NCI-H446 (cell line): Measurements from ENCODE around the gene NFKB1.

Source experiments
- DNase-seq, 2 experiments: peaks; one replicate each; lab custom pipeline; 2025; lab: John Stamatoyannopoulos, UW

NFKB1 gene

DNA sequence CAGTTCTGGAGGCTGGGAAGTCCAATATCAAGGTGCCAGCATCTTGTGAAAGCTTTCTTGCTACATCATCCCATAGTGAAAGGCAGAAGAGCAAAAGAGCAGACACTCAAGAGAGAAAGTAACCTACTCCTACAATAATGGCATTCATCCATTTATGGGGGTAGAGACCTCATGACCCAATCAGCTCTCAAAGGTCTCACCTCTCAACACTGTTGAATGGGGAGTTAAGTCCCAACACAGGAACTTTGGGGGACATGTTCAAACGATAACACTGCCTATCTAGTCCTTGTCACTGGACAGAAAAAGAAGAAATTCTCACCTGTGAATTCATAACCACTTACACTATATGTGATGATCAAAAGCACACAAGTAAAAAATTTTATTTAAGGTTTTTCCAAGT, 6.6 kb upstream of the NFKB1 start:
- no peak for DNase-seq

DNA sequence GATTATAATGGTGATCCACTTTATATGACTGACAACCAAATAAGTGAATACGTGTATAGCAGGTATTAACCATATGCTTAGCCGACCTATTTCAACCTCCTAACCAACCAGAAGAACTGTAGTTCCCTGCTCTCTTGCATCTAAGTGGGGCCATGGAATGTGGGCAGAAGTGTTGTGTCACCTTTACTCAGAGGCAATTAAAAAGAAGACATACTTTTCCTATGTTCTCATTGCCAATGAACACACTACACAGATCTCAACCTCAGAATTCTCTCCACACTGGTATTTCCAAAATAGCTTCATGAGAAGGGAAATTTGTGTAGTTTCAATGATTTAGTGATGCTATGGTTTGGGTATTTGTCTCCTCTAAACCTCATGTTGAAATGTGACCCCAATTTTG, 3.2 kb upstream of the NFKB1 start:
- no peak for DNase-seq

DNA sequence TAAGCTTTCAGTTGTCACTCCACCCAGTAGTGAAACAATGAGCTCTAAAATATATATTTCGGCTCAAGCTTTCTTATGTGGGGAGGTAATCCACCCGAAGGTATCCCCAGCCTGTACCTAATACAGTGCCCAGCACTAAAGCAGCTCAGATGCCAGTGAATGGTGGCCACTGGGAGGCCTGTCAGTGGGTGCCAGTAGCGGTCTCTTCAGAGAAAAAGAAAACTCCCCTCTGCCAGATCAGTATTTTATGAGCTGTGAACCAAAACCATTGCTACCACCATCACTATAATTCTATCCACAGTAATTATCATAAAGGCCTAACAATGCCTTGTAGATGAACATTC, 835 bp upstream of the NFKB1 start:
- DNase-seq, result no peak

DNA sequence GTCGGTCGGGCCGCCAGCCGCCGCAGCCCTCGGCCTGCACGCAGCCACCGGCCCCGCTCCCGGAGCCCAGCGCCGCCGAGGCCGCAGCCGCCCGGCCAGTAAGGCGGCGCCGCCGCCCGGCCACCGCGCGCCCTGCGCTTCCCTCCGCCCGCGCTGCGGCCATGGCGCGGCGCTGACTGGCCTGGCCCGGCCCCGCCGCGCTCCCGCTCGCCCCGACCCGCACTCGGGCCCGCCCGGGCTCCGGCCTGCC, 213 bp downstream of the NFKB1 start:
- DNase-seq, result peak in 1 of 2 experiments; percentile 58

DNA sequence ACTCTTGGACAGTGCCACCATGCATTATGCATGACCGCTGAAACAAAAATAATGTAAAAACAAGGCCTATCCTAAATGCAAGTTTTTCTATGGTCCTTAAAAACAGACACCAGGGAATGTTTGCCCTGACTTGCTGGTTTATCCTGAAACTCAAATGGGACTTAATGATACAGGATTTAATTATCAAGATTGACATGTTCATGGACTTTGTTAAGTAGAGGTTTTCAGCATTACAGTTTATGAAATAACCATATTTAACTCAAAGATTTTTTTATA, 1.3 kb downstream of the NFKB1 start:
- no peak for DNase-seq

DNA sequence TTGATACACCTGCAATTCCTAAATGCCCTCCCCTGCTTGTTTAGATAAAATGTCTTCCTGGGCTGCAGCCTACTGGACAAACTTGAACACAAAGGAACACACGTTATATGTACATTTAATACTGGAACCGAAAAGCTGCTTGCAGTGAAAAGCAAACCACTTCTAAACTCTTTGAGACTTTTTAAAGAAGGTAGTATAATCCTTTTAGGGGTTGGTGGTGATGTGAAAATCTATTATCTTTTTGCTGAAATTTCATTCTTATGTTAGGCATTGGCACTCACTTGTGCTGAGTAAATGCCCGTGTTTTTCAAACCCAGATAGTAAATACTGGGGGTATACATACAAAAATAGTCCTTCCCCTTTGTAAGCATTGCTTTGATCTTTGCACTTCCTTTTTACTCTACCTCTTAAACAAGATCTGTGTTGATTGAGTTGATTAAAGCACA, 2.2 kb downstream of the NFKB1 start:
- DNase-seq, result peak in 1 of 2 experiments; percentile 3

DNA sequence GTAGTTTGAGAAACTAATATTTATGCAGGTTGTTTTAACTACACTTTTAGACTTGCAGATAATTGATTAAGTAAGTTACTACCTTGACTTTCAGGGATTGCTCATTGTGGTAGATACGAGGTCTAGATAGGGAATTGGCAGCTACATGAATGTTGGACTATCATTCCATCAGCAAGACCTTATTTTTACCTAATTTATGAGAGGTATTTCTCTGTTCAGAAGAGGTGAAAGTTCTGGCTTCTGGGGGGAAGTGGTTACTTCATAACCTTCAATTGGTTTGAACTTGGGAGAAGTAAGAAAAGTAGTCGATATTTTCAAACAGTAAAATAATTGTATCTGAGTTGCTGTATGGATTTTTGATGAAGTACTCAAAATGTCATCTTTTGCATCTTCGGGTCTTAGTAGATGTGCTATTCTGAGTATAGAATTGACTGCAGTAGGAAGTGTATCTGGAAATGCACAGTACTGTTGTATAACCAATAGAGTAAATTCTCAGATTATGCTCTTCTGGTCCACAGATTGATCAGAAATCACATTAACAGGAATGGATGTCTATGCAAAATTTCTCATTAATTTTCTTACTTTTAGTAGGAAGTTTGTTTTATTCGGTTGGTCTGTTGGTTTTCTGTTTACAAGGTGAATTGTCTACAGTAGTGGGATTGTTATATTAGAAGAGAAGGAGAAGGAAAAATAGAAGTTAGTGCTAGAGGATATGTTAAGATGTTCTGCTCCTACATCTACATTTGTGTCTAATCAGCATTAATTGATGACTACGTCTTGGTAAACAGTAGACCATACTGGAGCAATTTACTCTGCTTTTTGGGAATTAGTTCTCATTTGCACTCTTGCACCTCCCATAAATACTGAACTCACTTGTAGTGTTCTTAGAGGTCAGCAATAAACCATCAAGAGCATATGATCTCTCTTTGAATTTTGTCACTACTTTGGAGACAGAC, 3.0 kb downstream of the NFKB1 start:
- no peak for DNase-seq

DNA sequence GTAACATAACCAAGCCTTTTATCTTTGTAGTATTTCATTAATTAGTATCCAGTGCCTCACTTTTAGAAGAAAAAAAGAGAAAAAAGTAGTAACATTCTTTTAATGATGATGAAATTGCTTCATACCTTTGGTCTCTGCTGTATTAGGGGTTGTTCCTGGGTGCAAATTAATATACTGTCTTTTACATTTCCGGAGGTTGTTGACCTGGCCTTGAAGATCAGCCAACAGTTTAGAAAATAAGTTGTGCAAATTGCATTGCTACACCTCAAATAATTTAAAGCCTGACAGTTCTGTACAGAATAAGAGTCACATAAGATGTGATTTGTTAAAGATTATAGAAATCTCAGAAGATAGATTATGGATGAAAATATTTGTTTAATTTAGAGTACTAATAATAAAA, 3.8 kb downstream of the NFKB1 start:
- DNase-seq, result no peak

DNA sequence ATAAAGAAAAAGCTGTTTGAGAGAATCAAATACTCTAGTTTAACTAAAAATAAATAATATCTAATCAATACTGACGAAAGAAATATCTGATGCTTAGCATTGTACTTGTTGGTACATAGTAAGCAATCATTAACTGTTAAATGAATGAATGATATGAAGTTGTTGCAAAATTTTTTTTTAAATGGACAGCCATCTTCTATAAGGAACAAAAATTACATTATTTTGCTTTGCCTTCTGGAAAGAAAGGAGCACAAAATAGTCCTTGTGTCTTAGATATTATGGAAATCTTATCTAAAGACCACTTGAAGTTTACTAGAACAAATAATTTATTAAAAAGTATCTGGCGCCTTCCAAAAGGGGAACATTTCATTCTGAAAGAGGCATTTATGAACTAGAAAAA, 4.5 kb downstream of the NFKB1 start:
- no peak for DNase-seq

DNA sequence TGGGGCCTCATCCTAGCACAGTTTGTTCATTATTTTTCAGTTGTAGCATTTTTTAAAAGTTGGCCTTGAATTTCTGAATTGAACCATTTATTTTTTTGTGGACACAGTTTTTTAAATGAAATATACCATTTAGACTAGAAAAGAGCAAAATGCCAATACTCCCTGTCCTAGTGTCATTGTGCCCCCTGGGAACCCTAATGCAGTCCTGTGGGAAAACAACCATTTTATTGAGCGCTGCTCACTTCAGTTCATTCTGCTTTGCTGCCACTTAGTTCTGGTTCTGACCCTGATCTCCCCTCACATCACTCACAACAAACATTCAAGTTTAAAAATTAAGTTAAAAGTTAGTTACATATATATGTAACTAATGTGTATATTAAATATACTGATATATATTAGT, 5.4 kb downstream of the NFKB1 start:
- DNase-seq, result no peak

DNA sequence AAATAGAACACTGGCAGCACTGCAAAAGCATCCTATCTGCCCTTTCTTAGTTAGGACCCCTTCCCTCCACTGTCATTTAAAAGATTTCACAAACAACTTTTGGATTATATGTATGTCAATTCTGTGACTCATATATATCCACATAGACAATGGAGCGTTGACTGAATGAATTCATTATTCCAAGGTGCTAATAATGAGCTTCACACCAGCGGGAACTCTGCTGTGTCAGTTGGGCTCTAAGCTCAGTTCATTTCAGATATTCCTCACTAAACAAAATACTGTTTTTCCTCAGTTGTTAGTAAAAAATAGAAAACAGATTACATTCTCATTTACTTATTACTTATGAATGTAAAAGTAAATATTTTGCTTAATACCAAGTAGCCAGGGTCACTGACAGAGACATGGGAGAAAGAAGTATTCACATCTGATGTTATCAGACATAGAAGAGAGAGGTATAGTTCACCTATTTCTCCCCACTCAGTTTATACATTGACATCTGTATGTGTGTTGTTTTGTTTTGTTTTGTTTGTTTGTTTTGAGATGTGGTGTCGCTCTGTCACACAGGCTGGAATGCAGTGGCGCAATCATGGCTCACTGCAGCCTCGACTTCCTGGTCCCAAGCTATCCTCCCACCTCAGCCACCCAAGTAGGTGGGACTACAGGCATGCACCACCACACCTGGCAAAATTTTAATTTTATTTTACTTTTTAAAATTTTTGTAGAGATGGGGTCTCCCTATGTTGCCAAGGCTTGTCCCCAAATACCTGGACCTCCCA, 10.9 kb downstream of the NFKB1 start:
- no peak for DNase-seq

DNA sequence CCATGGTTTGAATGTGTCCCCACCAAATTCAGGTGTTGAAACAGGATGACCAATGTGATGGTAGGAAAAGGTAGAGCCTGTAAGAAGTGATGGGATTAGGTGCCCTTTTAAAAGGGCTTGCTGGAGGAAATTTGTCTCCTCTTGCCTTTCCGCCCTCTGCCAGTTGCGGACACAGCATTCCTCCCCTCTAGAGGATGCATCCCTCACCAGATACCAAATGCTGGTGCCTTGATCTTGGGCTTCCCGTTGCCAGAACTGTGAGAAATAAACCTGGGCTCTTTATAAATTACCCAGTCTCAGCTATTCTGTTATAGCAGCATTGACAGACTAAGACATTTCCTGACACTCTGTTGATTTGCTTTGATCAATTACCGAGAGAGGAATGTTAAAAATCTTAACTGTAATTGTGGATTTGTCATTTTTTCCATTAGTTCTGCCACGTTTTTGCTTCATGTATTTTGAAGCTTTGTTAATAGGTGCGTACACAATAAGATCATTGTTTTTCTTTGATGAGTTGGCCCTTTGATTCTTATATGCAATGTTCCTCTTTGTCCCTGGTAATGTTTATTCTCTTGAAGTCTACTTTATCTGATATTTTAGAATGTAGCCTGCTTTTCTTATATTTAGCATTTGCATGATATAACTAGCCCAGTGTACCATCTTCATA, 13.3 kb downstream of the NFKB1 start:
- no peak for DNase-seq

DNA sequence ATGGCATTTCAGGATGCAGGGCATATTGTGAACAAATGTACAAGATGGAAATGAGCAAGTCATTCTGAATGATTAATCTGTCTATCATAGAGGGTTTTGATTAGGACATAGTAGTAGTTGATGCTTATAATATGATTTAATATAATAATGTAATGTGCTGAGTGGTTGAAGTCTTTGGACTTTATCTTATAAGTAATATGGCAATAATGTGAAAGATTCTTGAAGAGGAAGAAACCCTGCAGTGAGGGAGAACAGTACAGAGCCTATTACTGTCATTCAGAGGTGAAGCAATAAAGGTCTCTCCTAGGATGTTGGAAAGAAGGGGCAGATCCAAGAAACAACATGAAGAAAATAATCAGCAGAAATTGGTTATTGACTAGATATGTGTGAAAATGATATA, 16.6 kb downstream of the NFKB1 start:
- no peak for DNase-seq

DNA sequence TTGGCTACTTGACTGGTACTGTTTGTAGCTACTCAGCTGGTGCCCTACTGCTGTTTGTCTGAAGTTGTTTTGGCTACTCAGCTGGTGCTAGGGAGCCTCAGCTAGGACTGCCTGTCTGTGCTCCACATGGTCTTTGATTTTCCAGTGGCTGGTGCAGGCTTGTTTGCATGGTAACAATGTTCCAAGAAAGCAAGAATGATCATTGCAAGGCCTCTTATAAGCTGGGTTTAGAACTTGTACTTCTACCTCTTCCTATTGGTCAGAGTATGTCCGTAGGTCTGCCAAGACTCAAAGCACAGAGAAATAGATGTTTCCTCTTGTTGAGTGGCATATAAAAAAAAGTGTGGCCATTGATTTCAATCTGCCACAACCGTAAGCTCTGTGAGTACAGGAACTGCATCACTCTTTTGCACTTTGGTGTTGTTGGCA, 17.6 kb downstream of the NFKB1 start:
- no peak for DNase-seq

DNA sequence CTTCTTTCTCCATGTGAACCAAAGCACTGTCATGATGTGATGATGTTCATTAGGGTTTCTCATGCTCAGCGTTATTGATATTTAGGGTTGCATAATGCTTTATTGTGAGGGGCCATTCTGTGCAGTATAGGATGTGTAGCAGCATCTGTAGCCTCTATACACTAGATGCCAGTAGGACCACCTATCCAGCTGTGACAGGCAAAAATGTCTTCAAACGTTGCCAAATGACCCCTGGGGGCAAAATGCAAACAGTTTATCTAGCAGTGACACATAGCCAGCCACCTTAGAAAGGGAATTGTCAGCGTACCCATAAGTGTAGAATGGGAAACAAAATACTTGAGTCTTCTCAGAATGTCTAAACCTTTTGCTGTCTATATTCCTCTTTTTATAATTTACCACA, 18.8 kb downstream of the NFKB1 start:
- no peak for DNase-seq

DNA sequence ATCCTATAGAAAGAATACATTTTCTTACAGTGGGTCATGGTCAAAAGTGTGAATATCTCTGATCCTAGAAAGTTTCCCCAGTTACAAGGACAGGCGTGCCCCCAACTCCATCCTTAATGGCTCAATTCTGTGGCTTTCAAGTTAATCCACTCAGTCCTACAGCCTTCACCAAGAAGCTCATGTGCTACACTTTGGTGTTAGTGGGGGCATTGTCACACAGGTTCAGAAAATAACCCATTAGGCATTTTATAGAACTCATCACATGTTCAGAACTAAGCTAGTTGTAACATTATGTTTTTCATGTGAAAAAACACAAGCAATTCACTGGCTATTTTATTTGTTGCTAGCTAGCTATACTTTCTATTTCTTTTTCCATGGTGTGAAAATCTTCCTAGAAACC, 20.4 kb downstream of the NFKB1 start:
- no peak for DNase-seq

DNA sequence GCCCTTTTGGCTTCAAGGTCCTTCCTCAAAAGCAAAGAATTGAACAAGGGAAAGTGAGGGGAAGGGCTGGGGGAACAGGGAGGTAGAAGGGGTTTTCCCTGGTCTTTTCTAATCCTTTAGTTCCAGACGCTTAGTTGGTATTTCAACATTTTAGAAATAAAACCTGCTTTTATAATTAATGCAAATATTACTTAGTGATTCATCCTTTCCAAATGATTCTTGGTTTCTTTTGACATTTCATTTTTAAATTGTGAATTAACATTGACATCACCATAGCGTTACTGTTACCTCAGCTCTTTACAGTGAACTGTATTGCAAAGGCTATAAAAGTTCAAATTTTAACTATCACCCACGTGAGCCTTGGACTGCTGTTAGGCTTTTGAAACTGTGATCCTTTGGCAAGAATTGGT, 20.9 kb downstream of the NFKB1 start:
- DNase-seq, result no peak

DNA sequence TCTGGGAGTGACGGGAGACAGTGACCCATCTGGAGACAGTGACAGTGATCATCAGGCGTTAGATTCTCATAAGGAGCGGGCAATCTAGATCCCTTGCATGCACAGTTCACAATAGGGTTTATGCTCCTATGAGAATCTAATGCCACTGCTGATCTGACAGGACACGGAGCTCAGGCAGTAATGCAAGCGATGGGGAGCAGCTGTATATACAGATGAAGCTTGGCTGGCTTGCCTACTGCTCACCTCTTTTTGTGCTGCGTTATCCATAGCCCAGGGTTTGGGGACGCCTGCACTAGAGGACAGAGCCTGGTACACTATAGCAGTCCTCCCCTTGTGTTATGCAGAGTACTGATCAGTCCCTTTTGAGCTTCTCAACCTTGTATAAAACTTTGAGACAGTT, 23.5 kb downstream of the NFKB1 start:
- no peak for DNase-seq

DNA sequence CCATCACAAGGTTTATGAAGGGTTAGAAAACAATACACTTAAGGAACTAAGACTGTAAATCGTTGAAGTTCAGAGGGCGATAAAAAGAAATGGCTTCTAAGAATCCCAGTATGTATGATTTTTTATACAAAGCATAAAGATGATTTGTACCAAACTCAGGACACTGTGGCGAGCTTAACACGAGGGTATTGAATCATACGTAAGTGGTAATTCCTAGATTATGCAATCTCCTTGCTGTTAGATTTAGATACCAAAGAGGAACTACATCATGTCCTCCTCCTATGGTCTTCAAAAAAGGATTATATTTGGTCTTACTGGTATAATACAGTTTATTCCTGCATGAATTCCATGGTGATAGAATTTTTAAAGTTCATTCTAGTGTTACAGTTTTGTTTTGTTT, 23.9 kb downstream of the NFKB1 start:
- no peak for DNase-seq

DNA sequence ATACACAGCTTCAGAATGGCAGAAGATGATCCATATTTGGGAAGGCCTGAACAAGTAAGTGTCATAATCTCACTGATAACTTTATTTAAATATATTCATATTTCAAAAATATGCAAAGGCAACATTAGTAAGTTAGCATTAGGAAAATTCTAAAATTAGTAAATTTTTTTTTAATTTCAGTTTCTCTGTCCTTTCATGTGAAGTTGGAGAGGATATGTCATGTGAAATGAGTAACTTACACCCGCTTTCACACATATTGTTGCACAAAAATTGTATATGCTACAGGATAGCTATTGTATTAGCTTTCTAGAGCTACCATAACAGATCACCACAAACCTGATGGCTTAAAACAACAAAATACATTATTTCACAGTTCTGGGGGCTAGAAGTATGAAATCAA, 24.3 kb downstream of the NFKB1 start:
- DNase-seq, result no peak

DNA sequence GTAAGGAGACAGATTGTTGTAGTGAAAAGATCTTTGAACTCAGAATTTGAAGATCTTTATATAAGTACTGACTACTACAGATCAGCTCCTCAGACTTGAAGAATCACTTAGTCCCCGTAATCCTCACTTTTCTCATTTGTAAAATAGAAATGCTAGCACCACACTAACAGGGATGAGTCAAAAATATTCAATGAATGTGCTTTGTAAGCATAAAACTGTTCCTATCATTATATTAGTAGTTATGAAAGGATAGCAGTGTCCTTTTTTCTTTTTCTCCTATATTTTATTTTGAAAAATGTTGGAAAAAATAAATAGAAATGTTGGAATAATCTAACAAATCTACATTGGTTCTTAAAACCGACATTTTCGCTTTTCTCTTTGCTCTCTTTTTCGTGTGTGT, 25.4 kb downstream of the NFKB1 start:
- no peak for DNase-seq

DNA sequence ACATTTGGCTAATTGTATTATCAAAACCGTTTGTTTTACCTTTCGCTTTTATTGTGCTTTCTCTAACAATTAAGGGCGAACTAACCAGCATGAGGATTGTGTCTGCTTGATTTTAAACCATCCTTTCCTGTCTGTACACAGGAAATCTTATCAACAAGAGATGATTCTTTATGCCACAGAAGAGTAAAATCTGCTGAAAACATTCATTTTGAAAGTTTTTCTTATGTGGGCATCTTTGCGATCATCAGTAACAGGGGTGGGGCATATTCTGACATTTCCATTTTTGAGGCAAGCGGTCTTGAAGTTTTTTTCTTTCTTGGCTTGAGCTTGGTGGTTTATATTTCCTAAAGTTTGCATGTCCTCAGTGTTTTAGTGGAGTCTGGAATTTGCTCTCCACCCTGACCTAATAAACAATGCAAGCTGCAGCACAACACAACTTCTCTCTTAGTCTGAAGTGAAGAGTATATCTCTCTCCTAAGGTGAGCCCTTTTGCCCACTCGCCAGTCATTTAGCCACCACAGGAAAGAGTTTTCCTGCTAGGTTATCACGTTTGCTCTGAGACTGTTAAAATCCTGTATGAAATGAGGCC, 26.6 kb downstream of the NFKB1 start:
- DNase-seq, result no peak

DNA sequence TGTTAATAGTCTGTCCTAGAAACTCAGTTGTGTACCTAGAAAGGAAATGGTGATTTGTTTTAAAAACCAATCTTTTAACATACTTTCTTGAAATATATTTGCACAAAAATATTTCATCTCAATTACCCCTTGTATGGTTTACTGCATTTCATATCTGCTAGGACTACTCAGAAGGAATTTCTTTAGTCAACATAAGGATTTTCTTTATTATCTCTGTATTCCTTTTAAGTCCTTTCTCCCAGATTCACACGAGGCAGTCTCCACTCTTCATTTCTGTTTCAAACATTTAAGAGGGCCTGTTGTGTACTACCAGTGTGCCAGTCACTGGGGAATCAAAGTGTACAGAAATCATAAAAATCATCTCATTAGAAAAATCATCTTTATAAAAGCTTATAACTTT, 28.8 kb downstream of the NFKB1 start:
- no peak for DNase-seq
